Activated T-helper 17 cell treated with anti-CD3 and anti-CD28 coated beads, Interleukin-2, amount 50 U/mL, for 72 hours (primary cell): ENCODE data around the gene PREB. TPM values are rescaled to one million over a fixed set of nuclear protein-coding genes. Genes with fewer than 3 reads are reported as not detected.

Experiments
- ATAC-seq: fragments of 150-1000 bp; cut with Tn5 transposase; replicated peaks from 2 replicates; pipeline ENCODE4 v1.10.0; 2021; ENCODE audit warnings: mild to moderate bottlenecking, moderate library complexity
- H3K27ac Mint-ChIP-seq: one replicate; pipeline ENCODE4 v1.8.0; 2022; ENCODE audit warnings: mixed read lengths
- H3K27me3 Mint-ChIP-seq: one replicate; pipeline ENCODE4 v1.8.0; 2022; ENCODE audit warnings: mixed read lengths
- H3K36me3 Mint-ChIP-seq: one replicate; pipeline ENCODE4 v1.8.0; 2022; ENCODE audit warnings: low read depth, mild to moderate bottlenecking, mixed read lengths
- H3K4me1 Mint-ChIP-seq: one replicate; pipeline ENCODE4 v1.8.0; 2022; ENCODE audit warnings: mixed read lengths
- H3K4me3 Mint-ChIP-seq: one replicate; pipeline ENCODE4 v1.8.0; 2022; ENCODE audit warnings: mild to moderate bottlenecking, mixed read lengths
- H3K9me3 Mint-ChIP-seq: one replicate; pipeline ENCODE4 v1.8.0; 2022; ENCODE audit warnings: mixed read lengths
- total RNA-seq, 2 donors: library from RNA; stranded (reverse); gene quantifications; one replicate each; pipeline ENCODE4 v1.2.3, GENCODE V29; 2022

The PREB gene
- total RNA-seq, 2 donors from 2014 or later, result 38.0 to 67.1 TPM

- Mint-ChIP-seq H3K27ac (no peak overlapping the region), H3K4me1 (no peaks in the 10 kb centered on the region), H3K9me3 (no peaks in the 10 kb centered on the region), H3K4me3 (no peak overlapping the region), H3K36me3 (no peaks in the 10 kb centered on the region), H3K27me3 (peaks cover 3% of the 10 kb centered on the region)
- ATAC-seq, result no peak
These were observed 8.8 kb upstream of the PREB start for GRCh38 chr2:27143285-27143684.

GRCh38 chr2:27139310-27139709, 4.9 kb upstream of the PREB start, which contains the start of gene PRR30:
Gene PRR30, minus strand, starts transcription at chr2:27139410. Its CDS starts 1,081 bp downstream, at chr2:27138329.
- H3K27me3 Mint-ChIP-seq, result no peaks in the 10 kb centered on the region
- H3K4me3 Mint-ChIP-seq, result no peak within 1 kb of the TSS
- peaks cover 4% of the 10 kb centered on the region for H3K36me3 Mint-ChIP-seq
- H3K4me1 Mint-ChIP-seq, result no peaks in the 10 kb centered on the region
- no peak within 1 kb of the TSS for H3K27ac Mint-ChIP-seq
- H3K9me3 Mint-ChIP-seq, result no peaks in the 10 kb centered on the region
- no peak for ATAC-seq

GRCh38 chr2:27138111-27138510, 3.7 kb upstream of the PREB start:
- no peak overlapping the region for H3K27ac Mint-ChIP-seq
- no peak overlapping the region for H3K4me3 Mint-ChIP-seq
- H3K36me3 Mint-ChIP-seq, result peaks cover 15% of the 10 kb centered on the region
- H3K4me1 Mint-ChIP-seq, result peaks cover 5% of the 10 kb centered on the region
- ATAC-seq, result no peak
- no peaks in the 10 kb centered on the region for H3K9me3 Mint-ChIP-seq
- no peaks in the 10 kb centered on the region for H3K27me3 Mint-ChIP-seq

GRCh38 chr2:27137322-27137935, 3.0 kb upstream of the PREB start:
- Mint-ChIP-seq H3K4me3 (no peak overlapping the region), H3K27me3 (no peaks in the 10 kb centered on the region), H3K27ac (no peak overlapping the region), H3K36me3 (peaks cover 22% of the 10 kb centered on the region), H3K9me3 (no peaks in the 10 kb centered on the region), H3K4me1 (peaks cover 10% of the 10 kb centered on the region)
- no peak for ATAC-seq

- Mint-ChIP-seq H3K36me3 (peaks cover 27% of the 10 kb centered on the region), H3K27ac (no peak overlapping the region), H3K4me3 (no peak overlapping the region), H3K9me3 (no peaks in the 10 kb centered on the region), H3K27me3 (no peaks in the 10 kb centered on the region), H3K4me1 (peaks cover 10% of the 10 kb centered on the region)
- ATAC-seq, result no peak
These were observed 2.3 kb upstream of the PREB start for GRCh38 chr2:27136751-27137150.

- H3K27ac Mint-ChIP-seq, result peak overlapping the region; percentile 91
- H3K36me3 Mint-ChIP-seq, result peaks cover 39% of the 10 kb centered on the region
- peaks cover 10% of the 10 kb centered on the region for H3K4me1 Mint-ChIP-seq
- H3K4me3 Mint-ChIP-seq, result peak overlapping the region; percentile 86
- H3K9me3 Mint-ChIP-seq, result no peaks in the 10 kb centered on the region
- no peaks in the 10 kb centered on the region for H3K27me3 Mint-ChIP-seq
- ATAC-seq, result no peak
These were observed 1.1 kb upstream of the PREB start for GRCh38 chr2:27135478-27135955.

GRCh38 chr2:27134781-27135477, 493 bp upstream of the PREB start:
- Mint-ChIP-seq H3K4me3 (peak overlapping the region; percentile 86), H3K36me3 (peaks cover 44% of the 10 kb centered on the region), H3K9me3 (no peaks in the 10 kb centered on the region), H3K4me1 (peaks cover 10% of the 10 kb centered on the region), H3K27me3 (no peaks in the 10 kb centered on the region), H3K27ac (peak overlapping the region; percentile 91)
- no peak for ATAC-seq

GRCh38 chr2:27133195-27133875, 1.1 kb downstream of the PREB start:
- peaks cover 10% of the 10 kb centered on the region for H3K4me1 Mint-ChIP-seq
- H3K9me3 Mint-ChIP-seq, result no peaks in the 10 kb centered on the region
- peak overlapping the region; percentile 91 for H3K27ac Mint-ChIP-seq

GRCh38 chr2:27131429-27131828, 3.0 kb downstream of the PREB start:
- no peak for ATAC-seq
- Mint-ChIP-seq H3K9me3 (no peaks in the 10 kb centered on the region), H3K4me1 (peaks cover 10% of the 10 kb centered on the region), H3K36me3 (peaks cover 54% of the 10 kb centered on the region), H3K4me3 (no peak overlapping the region), H3K27me3 (no peaks in the 10 kb centered on the region), H3K27ac (no peak overlapping the region)

More at GRCh38 chr2:27133195-27133875, 1.1 kb downstream of the PREB start:
- no peak for ATAC-seq
- H3K27me3 Mint-ChIP-seq, result no peaks in the 10 kb centered on the region
- H3K4me3 Mint-ChIP-seq, result peak overlapping the region; percentile 86
- peaks cover 54% of the 10 kb centered on the region for H3K36me3 Mint-ChIP-seq

- no peak for ATAC-seq
- no peaks in the 10 kb centered on the region for H3K9me3 Mint-ChIP-seq
- no peaks in the 10 kb centered on the region for H3K27me3 Mint-ChIP-seq
- no peak overlapping the region for H3K4me3 Mint-ChIP-seq
- H3K36me3 Mint-ChIP-seq, result peaks cover 54% of the 10 kb centered on the region
- H3K27ac Mint-ChIP-seq, result no peak overlapping the region
- H3K4me1 Mint-ChIP-seq, result peaks cover 10% of the 10 kb centered on the region
These were observed 4.0 kb downstream of the PREB start for GRCh38 chr2:27130396-27130795.

- no peaks in the 10 kb centered on the region for H3K9me3 Mint-ChIP-seq
- H3K27ac Mint-ChIP-seq, result peak overlapping the region; percentile 50
These were observed 5.5 kb downstream of the PREB start for GRCh38 chr2:27128668-27129571.

GRCh38 chr2:27127883-27128667, 6.4 kb downstream of the PREB start:
- Mint-ChIP-seq H3K4me1 (peaks cover 8% of the 10 kb centered on the region), H3K36me3 (peaks cover 38% of the 10 kb centered on the region), H3K4me3 (no peak overlapping the region), H3K27ac (no peak overlapping the region), H3K27me3 (no peaks in the 10 kb centered on the region), H3K9me3 (no peaks in the 10 kb centered on the region)
- no peak for ATAC-seq

More at GRCh38 chr2:27128668-27129571, 5.5 kb downstream of the PREB start:
- H3K4me3 Mint-ChIP-seq, result no peak overlapping the region
- ATAC-seq, result no peak
- H3K4me1 Mint-ChIP-seq, result peaks cover 10% of the 10 kb centered on the region
- H3K27me3 Mint-ChIP-seq, result no peaks in the 10 kb centered on the region
- H3K36me3 Mint-ChIP-seq, result peaks cover 47% of the 10 kb centered on the region

GRCh38 chr2:27126252-27126710, 8.2 kb downstream of the PREB start:
- H3K9me3 Mint-ChIP-seq, result no peaks in the 10 kb centered on the region
- H3K4me3 Mint-ChIP-seq, result no peak overlapping the region
- peaks cover 5% of the 10 kb centered on the region for H3K4me1 Mint-ChIP-seq
- ATAC-seq, result no peak
- no peaks in the 10 kb centered on the region for H3K27me3 Mint-ChIP-seq
- peaks cover 22% of the 10 kb centered on the region for H3K36me3 Mint-ChIP-seq
- H3K27ac Mint-ChIP-seq, result no peak overlapping the region
